HFF-Myc (cell line): ENCODE data around the gene PPP1R8.

ENCODE experiments used
- DNase-seq: peaks from one replicate; pipeline ENCODE4 v3.0.0-alpha.2; 2011; ENCODE audit warnings: low read depth; ENCODE audit errors: extremely low read depth
- H3K4me3 ChIP-seq: replicated peaks from 2 replicates; pipeline ENCODE4 v1.5.1; 2011; ENCODE audit warnings: low read depth, mild to moderate bottlenecking, control low read depth, low read length
- CTCF ChIP-seq: IDR thresholded peaks from 2 replicates; pipeline ENCODE4 v1.5.1; 2012; ENCODE audit warnings: mild to moderate bottlenecking, low read depth, low read length, control low read depth; ENCODE audit errors: missing control alignments

The PPP1R8 gene

GRCh38 chr1:27886353-27886679 lies 55.7 kb downstream of the PPP1R8 start:
- no peak for DNase-seq
- TF ChIP-seq CTCF = no peak
- H3K4me3 ChIP-seq = no peak overlapping the region

- no peak for DNase-seq
- TF ChIP-seq CTCF = no peak
- H3K4me3 ChIP-seq = no peak overlapping the region
Observed at GRCh38 chr1:27886744-27887143, 56.2 kb downstream of the PPP1R8 start.

GRCh38 chr1:27887215-27888021 lies 56.8 kb downstream of the PPP1R8 start:
- DNase-seq = no peak
- no peak overlapping the region for H3K4me3 ChIP-seq
- TF ChIP-seq CTCF = no peak

GRCh38 chr1:27889506-27889905 lies 58.9 kb downstream of the PPP1R8 start:
- no peak for DNase-seq
- TF ChIP-seq CTCF = no peak
- H3K4me3 ChIP-seq = no peak overlapping the region

- no peak for DNase-seq
- no peak overlapping the region for H3K4me3 ChIP-seq
- no peak for TF ChIP-seq CTCF
Observed at GRCh38 chr1:27891196-27891889, 60.8 kb downstream of the PPP1R8 start.

GRCh38 chr1:27894521-27894920 lies 63.9 kb downstream of the PPP1R8 start:
- H3K4me3 ChIP-seq = no peak overlapping the region
- TF ChIP-seq CTCF = no peak
- no peak for DNase-seq
